GM10266 (cell line): ENCODE measurements around the gene VSTM2B.

Experiments
- DNase-seq: peaks from one replicate; pipeline ENCODE4 v3.0.0; 2012; ENCODE audit errors: extremely low spot score
- CTCF ChIP-seq: IDR thresholded peaks from 2 replicates; pipeline ENCODE4 v1.5.1; 2012; ENCODE audit warnings: mild to moderate bottlenecking, low read depth; ENCODE audit not compliant: control insufficient read depth, insufficient read depth; ENCODE audit errors: missing control alignments

Gene VSTM2B

GRCh38 chr19:29532956-29533355 is 7.2 kb downstream of the VSTM2B start:
- no peak for DNase-seq
- TF ChIP-seq CTCF = no peak

- no peak for DNase-seq
Observed at GRCh38 chr19:29533578-29534544, 8.1 kb downstream of the VSTM2B start.

GRCh38 chr19:29535214-29535831 is 9.5 kb downstream of the VSTM2B start:
- no peak for TF ChIP-seq CTCF
- DNase-seq = no peak

More at GRCh38 chr19:29533578-29534544, 8.1 kb downstream of the VSTM2B start:
- TF ChIP-seq CTCF = no peak

GRCh38 chr19:29535984-29536508 is 10.3 kb downstream of the VSTM2B start:
- no peak for DNase-seq
- no peak for TF ChIP-seq CTCF

- no peak for TF ChIP-seq CTCF
- no peak for DNase-seq
Observed at GRCh38 chr19:29537181-29537580, 11.4 kb downstream of the VSTM2B start.

GRCh38 chr19:29537601-29538000 is 11.8 kb downstream of the VSTM2B start:
- no peak for TF ChIP-seq CTCF
- DNase-seq = no peak
